HCT116 (cell line): ENCODE measurements around the gene ADGRE2. TPM values are rescaled to one million over a fixed set of nuclear protein-coding genes. Genes with fewer than 3 reads are reported as not detected.

ENCODE experiments used
- ATAC-seq: fragments of 200-7000 bp; cut with Tn5 transposase; 2 replicates; pipeline ENCODE4 v1.9.1; 2020; ENCODE audit warnings: mild to moderate bottlenecking, moderate library complexity
- BruUV-seq: library from RNA; stranded (reverse); fragments of 400-500 nt; replicated peaks from 2 replicates; lab custom pipeline; 2021; lab: Mats Ljungman, UMichigan
- CTCF ChIA-PET: fragments of 300-600 bp; sonication (Branson Sonifier 250); formaldehyde crosslinking; loops from one replicate; lab custom pipeline; 2021; ENCODE audit warnings: antibody characterized with exemption; lab: Charles Lee
- POLR2A ChIA-PET: fragments of 300-600, 350-600 bp; sonication (Branson Sonifier 250); formaldehyde crosslinking; loops from one replicate; lab custom pipeline; 2021; ENCODE audit warnings: antibody characterized with exemption; lab: Charles Lee
- RAD21 ChIA-PET, 2 experiments: fragments of 300-600 bp; sonication (Branson Sonifier 250); formaldehyde crosslinking; loops; one replicate each; lab custom pipeline; 2023; ENCODE audit warnings: low total read pairs in 2 of 2; ENCODE audit not compliant: uncharacterized antibody in 2 of 2, unreplicated experiment in 2 of 2, low non-redundant PET in 1 of 2; lab: Charles Lee
- DNase-seq: peaks from one replicate; pipeline ENCODE4 v3.0.0-alpha.2; 2010; ENCODE audit warnings: low read depth, low spot score
- H2AFZ ChIP-seq: fragments of 200-600 bp; shearing (Covaris generic), sonication (generic); 2 replicates; pipeline ENCODE4 v1.6.1; 2017; ENCODE audit warnings: low read depth, mixed run types, mixed read lengths, antibody characterized with exemption, low read length; ENCODE audit not compliant: poor library complexity, severe bottlenecking
- H3K27ac ChIP-seq: 2 replicates; pipeline ENCODE4 v1.5.1; 2012; ENCODE audit warnings: low read depth, low read length
- H3K27me3 ChIP-seq: fragments of 200-600 bp; sonication (generic); 2 replicates; pipeline ENCODE4 v1.6.1; 2016; ENCODE audit warnings: mixed run types, low read length, mixed read lengths; ENCODE audit not compliant: insufficient read depth
- H3K36me3 ChIP-seq, 2 experiments: fragments of 200-500 bp in 1 of 2; fragments of 200-600 bp in 1 of 2; sonication (Bioruptor generic) in 1 of 2; sonication (generic) in 1 of 2; 2 replicates each; pipeline versions ENCODE4 v1.5.1 to v1.6.1; 2014 to 2016; ENCODE audit warnings: low read length in 2 of 2, inconsistent platforms in 1 of 2, mixed read lengths in 1 of 2, mixed run types in 1 of 2; ENCODE audit not compliant: insufficient read depth in 2 of 2, control insufficient read depth in 1 of 2
- H3K4me1 ChIP-seq, 2 experiments: fragments of 200-600 bp in 1 of 2; sonication (generic) in 1 of 2; 2 replicates each; pipeline versions ENCODE4 v1.5.1 to v1.6.1; 2012 to 2017; ENCODE audit warnings: low read length in 2 of 2, inconsistent platforms in 1 of 2, mild to moderate bottlenecking in 1 of 2, mixed read lengths in 1 of 2, mixed run types in 1 of 2, moderate library complexity in 1 of 2; ENCODE audit not compliant: insufficient read depth in 2 of 2, control insufficient read depth in 1 of 2
- H3K4me2 ChIP-seq: fragments of 200-600 bp; sonication (generic); 2 replicates; pipeline ENCODE4 v1.6.1; 2017; ENCODE audit warnings: mixed run types, low read length, mixed read lengths
- H3K4me3 ChIP-seq, 2 experiments: fragments of 200-600 bp in 1 of 2; sonication (generic) in 1 of 2; replicated peaks in 1 of 2; 2 replicates each; pipeline ENCODE4 v1.5.1; 2011 to 2016; ENCODE audit warnings: low read length in 2 of 2, control low read depth in 1 of 2, low read depth in 1 of 2, mild to moderate bottlenecking in 1 of 2, mixed read lengths in 1 of 2, mixed run types in 1 of 2
- H3K79me2 ChIP-seq: fragments of 200-600 bp; sonication (generic); 2 replicates; pipeline ENCODE4 v1.6.1; 2017; ENCODE audit warnings: mild to moderate bottlenecking, mixed run types, low read length, moderate library complexity, mixed read lengths; ENCODE audit not compliant: insufficient read depth
- H3K9ac ChIP-seq: fragments of 200-600 bp; sonication (generic); 2 replicates; pipeline ENCODE4 v1.6.1; 2016; ENCODE audit warnings: low read length, mixed read lengths
- H3K9me2 ChIP-seq: fragments of 200-600 bp; sonication (generic), shearing (Covaris generic); 2 replicates; pipeline ENCODE4 v1.6.1; 2017; ENCODE audit warnings: mixed run types, mild to moderate bottlenecking, moderate library complexity; ENCODE audit not compliant: insufficient read depth
- H3K9me3 ChIP-seq, 2 experiments: fragments of 200-500 bp in 1 of 2; fragments of 200-600 bp in 1 of 2; sonication (Bioruptor generic) in 1 of 2; sonication (generic) in 1 of 2; 2 replicates each; pipeline ENCODE4 v1.6.1; 2014 to 2017; ENCODE audit warnings: low read length in 2 of 2, mixed read lengths in 2 of 2, inconsistent platforms in 1 of 2, low read depth in 1 of 2, mild to moderate bottlenecking in 1 of 2, mixed run types in 1 of 2, moderate library complexity in 1 of 2; ENCODE audit not compliant: control insufficient read depth in 1 of 2, insufficient read depth in 1 of 2
- H4K20me1 ChIP-seq: fragments of 200-600 bp; sonication (generic), shearing (Covaris generic); 2 replicates; pipeline ENCODE4 v1.6.1; 2017; ENCODE audit warnings: mixed run types, mild to moderate bottlenecking, moderate library complexity; ENCODE audit not compliant: insufficient read depth
- ATF3 ChIP-seq: IDR thresholded peaks from 2 replicates; pipeline ENCODE4 v1.6.1; 2012
- CEBPB ChIP-seq: IDR thresholded peaks from 2 replicates; pipeline ENCODE4 v1.6.1; 2012; ENCODE audit warnings: low read depth
- CTCF ChIP-seq, 3 experiments: fragments of 200-600 bp in 1 of 3; sonication (generic) in 1 of 3; IDR thresholded peaks in 2 of 3; conservative IDR thresholded peaks in 1 of 3; 2 replicates each; pipeline ENCODE4 v1.5.1; 2012 to 2017; ENCODE audit warnings: low read depth in 2 of 3, low read length in 2 of 3, antibody characterized with exemption in 1 of 3, borderline replicate concordance in 1 of 3, control low read depth in 1 of 3, mild to moderate bottlenecking in 1 of 3, mixed read lengths in 1 of 3, mixed run types in 1 of 3, moderate library complexity in 1 of 3; ENCODE audit not compliant: insufficient read depth in 1 of 3
- ELF1 ChIP-seq: IDR thresholded peaks from 2 replicates; pipeline ENCODE4 v1.6.1; 2012; ENCODE audit warnings: low read depth, borderline replicate concordance
- EZH2 ChIP-seq: fragments of 200-600 bp; sonication (generic); IDR thresholded peaks from 2 replicates; pipeline ENCODE4 v1.6.1; 2017; ENCODE audit warnings: antibody characterized with exemption, mixed run types
- EZH2phosphoT487 ChIP-seq: fragments of 200-600 bp; IDR thresholded peaks from 2 replicates; pipeline ENCODE4 v1.6.1; 2018; ENCODE audit warnings: antibody characterized with exemption, borderline replicate concordance
- FOSL1 ChIP-seq: IDR thresholded peaks from 2 replicates; pipeline ENCODE4 v1.6.1; 2012; ENCODE audit warnings: low read depth
- JUND ChIP-seq: IDR thresholded peaks from 2 replicates; pipeline ENCODE4 v1.6.1; 2012
- MAX ChIP-seq: IDR thresholded peaks from 2 replicates; pipeline ENCODE4 v1.6.1; 2012
- POLR2AphosphoS5 ChIP-seq: IDR thresholded peaks from 2 replicates; pipeline ENCODE4 v1.6.1; 2011; ENCODE audit warnings: mild to moderate bottlenecking, low read depth, low read length, moderate library complexity
- RAD21 ChIP-seq: IDR thresholded peaks from 2 replicates; pipeline ENCODE4 v1.6.1; 2012; ENCODE audit warnings: low read depth, mild to moderate bottlenecking
- SIN3A ChIP-seq: IDR thresholded peaks from 2 replicates; pipeline ENCODE4 v1.6.1; 2012; ENCODE audit warnings: low read depth
- SP1 ChIP-seq: IDR thresholded peaks from 2 replicates; pipeline ENCODE4 v1.6.1; 2012; ENCODE audit warnings: low read depth
- SRF ChIP-seq: IDR thresholded peaks from 2 replicates; pipeline ENCODE4 v1.6.1; 2012; ENCODE audit warnings: low read depth
- ZFX ChIP-seq: fragments of 450-650 bp; IDR thresholded peaks from 2 replicates; pipeline ENCODE4 v1.6.1; 2017
- ZNF274 ChIP-seq: fragments of 200-500 bp; sonication (Bioruptor generic); IDR thresholded peaks from 2 replicates; pipeline ENCODE4 v1.6.1; 2014; ENCODE audit warnings: mild to moderate bottlenecking, low read depth, low read length, inconsistent platforms
- intact Hi-C: fragments of 100-400 bp; cut with micrococcal nuclease; formaldehyde crosslinking; loops from 2 replicates; pipeline ENCODE4 v1.10.0; 2022
- total RNA-seq: library from RNA; stranded (reverse); gene quantifications from one replicate; pipeline ENCODE4 v1.2.1, GENCODE V29; 2021; ENCODE audit not compliant: unreplicated experiment

Gene ADGRE2
- total RNA-seq, 1 experiment from 2014 or later = 8.4 TPM

GRCh38 chr19:14798760-14799159 lies 20.4 kb upstream of the ADGRE2 start:
- H3K9me2 ChIP-seq = no peaks in the 10 kb centered on the region
- H3K9me3 ChIP-seq = no peaks in the 10 kb centered on the region
- no peak for DNase-seq
- ChIA-PET POLR2A (no interaction called here), CTCF (no interaction called here), RAD21 (no interaction called here)
- no peaks in the 10 kb centered on the region for H3K27me3 ChIP-seq
- H3K79me2 ChIP-seq = no peaks in the 10 kb centered on the region
- H3K36me3 ChIP-seq = no peaks in the 10 kb centered on the region
- peaks cover 0 to 5% of the 10 kb centered on the region in 2 experiments; a peak in 2 of 4 replicates for H3K4me1 ChIP-seq
- no peak for ATAC-seq
- no TSS peak for BruUV-seq
- H3K4me3 ChIP-seq = no peak overlapping the region
- TF ChIP-seq EZH2 (no peak), MAX (no peak), RAD21 (no peak), SRF (no peak), ZNF274 (no peak), POLR2AphosphoS5 (no peak), EZH2phosphoT487 (no peak), CEBPB (no peak), FOSL1 (no peak), ZFX (no peak), JUND (no peak), CTCF (IDR thresholded peaks at IDR 0.05 in 2 of 3, conservative IDR thresholded peaks at IDR 0.05 in 1 of 3; ENCODE audit: borderline replicate concordance in 1 of 3, insufficient read depth in 1 of 3, low read depth in 2 of 3, low read length in 2 of 3) (no peak), SP1 (no peak), SIN3A (no peak), ELF1 (no peak), ATF3 (no peak)
- TF ChIP-seq, all 23 proteins: peak for 0
- Histone ChIP-seq H4K20me1 (no peaks in the 10 kb centered on the region), H3K9ac (no peak overlapping the region), H3K27ac (no peak overlapping the region), H3K4me2 (no peak overlapping the region), H2AFZ (no peak overlapping the region)
- intact Hi-C loops = no loop called here
